Measurements from ENCODE around the gene UCP2.
"Not testable (repeated sequence)": the region's sequence is repeated elsewhere in the genome, so short reads cannot be mapped to it uniquely, and the experiment has no call there.

UCP2 gene

DNA sequence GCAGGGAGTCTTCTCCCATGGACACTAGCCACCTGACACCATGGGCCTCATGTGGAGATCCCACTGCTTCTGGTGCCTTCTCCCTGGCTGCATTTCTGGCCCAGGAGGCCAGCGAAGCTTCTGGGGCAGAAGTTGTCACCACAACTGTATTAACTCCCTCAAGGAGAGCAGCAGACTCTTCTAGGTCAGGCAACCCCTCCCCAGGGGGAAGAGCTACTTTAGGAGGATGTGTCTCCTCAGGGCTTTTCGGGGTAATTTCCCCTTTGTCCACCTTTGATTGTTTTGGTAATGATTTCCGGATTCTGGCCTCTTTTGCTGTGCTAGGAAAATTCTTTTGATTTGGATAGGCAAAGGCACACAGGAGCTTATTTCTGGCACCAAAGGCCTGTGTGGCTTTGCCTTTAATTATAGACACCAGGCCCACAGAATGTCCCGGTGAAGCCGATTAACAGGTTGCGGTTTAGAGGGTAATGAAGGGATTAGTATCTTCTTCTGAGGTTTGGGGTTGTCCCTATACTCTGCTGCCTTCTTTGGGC, 8.9 kb upstream of the UCP2 start:
- DNase-seq (ENCODE audit: low spot score): no peak

DNA sequence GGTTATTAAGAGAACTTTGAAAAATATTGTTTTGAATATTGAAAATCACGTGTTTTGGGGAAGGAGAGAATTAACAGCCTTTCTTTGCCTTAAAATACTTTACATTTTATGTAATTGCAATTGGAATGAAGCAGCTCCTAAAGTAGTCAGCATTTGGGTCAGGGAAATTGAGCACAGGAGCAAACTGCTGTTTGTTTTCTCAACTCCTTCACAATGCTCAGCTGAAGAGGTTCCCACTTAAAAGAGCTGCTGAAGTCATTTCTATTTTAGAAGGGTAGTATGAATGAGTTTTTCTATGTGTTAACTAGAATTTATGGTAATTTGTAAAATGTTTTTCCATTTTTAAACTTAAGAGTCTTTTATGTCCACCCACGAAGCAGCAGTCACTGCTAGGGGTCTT, 8.1 kb upstream of the UCP2 start:
- no peak for DNase-seq (ENCODE audit: low spot score)

DNA sequence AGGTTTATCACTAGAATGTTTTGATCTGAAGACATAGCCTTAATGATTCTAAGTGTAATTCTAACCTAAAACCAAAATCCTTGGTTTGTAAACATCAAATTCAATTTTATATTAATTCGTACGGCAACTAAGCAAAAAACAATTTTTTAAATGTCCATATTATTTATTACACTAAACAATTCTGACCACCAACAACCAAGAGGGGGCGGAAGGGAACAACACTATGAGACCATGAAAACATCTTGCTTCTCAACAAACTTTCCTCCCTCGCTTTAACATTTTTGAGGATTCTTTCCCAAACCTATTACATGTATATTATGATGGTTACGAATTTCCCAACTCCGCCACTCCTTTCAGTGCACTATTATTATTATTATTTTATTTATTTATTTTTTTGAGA, 6.5 kb upstream of the UCP2 start:
- DNase-seq (ENCODE audit: low spot score): no peak

DNA sequence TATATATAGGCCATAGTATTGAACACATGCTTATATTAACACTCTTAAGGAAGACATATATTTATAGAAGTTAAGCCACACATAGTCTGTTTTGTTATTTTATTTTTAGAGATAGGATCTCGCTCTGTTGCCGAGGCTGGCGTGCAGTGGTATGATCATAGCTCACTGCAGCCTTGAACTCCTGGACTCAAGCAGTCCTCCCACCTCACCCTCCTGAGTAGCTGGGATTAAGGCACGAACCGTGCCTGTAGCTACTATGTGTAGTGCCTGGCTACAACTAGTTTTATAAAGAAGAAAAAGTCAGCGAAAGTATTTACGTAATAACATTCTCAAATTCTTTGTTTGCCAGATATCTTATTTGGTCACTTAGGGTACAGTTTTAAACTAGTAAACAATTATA, 5.6 kb upstream of the UCP2 start:
- DNase-seq (ENCODE audit: low spot score): no peak

DNA sequence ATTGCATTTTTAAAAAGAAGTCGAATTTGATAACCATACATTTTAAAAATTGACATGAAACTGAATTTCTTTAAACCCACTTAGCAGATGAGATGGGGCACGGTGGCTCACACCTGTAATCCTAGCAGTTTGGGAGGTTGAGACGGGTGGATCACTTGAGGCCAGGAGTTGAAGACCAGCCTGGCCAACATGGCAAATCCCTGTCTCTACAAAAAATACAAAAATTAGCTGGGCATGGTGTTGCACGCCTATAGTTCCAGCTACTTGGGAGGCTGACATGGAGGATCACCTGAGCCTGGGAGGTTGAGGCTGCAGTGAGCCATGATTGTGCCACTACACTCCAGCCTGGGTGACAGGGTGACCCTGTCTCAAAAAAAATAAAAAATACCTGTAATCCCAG, 3.0 kb upstream of the UCP2 start:
- not testable (repeated sequence) for DNase-seq (ENCODE audit: low spot score)

DNA sequence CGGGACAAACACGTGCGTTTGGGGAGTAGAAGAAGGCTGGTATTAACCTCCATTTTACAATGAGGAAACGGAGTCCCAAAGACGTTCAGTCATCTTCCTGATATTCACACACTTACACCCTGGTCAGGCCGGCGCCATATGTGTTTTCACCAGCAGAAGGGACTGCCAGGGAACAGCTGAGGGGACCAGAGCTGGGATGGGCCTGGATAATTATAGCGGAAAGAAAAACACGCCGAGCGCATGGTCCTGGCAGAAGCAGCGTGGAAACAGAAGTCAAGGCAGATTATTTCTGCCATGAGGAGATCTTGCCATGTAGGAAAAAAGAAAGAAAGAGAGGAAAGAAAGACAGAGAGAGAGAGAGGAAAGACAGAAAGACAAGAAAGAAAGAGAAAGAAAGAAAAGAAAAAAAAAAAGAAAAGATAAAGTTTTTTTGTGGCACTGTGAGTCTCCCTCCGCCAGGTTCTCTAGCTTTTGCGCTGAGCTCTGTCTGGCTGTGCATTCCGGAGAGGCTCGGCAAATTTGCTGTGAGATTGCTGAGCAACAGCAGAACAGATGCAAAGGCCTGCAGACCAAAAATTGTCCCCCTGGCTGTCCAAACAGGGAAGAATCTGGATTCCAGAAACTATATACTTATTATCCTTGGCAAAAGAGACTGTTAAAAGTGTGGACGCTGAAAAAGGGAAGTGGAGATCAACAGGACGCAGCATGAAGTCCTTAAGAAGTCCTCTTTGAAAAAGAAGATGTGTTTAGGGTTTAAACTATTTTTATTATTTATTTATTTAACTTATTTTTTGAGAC, 1.3 kb upstream of the UCP2 start:
- no peak for DNase-seq (ENCODE audit: low spot score)

DNA sequence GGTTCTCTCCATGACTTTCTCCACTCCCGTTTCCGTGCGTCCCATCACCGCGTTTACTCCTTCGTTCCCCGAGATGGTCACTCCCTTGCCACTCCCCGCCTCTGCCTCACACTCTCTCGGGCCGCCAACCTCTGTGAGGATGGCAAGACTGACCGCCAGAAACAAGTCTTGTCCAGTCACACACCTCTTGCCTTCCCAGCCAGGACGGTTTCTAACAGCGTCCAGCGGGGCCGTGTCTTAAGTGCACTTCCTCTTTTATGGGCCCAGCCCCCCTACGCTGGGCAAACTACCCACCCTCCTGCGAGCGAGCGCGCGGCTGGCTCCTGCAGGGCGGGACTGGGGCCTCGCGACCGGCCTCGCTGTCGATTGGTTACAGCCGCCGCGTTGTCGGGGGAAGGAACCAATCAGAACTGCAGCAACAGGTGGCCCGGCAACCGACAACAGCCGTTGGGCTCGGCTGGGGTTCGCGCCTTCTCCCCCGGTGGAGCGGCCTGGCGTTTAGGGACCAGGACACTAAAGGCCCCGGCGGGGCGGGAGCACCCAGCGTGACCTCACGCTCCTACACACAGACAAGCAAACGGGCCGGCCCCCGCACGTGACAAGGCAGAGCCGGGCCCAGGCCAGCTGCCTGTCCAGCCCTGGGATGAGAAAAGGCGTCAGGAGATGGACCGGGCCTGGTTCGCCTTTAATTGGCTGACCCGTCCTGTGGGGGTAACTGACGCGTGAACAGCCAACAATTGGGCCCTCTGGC, 522 bp upstream of the UCP2 start:
- DNase-seq (ENCODE audit: low spot score): peak; percentile 98

DNA sequence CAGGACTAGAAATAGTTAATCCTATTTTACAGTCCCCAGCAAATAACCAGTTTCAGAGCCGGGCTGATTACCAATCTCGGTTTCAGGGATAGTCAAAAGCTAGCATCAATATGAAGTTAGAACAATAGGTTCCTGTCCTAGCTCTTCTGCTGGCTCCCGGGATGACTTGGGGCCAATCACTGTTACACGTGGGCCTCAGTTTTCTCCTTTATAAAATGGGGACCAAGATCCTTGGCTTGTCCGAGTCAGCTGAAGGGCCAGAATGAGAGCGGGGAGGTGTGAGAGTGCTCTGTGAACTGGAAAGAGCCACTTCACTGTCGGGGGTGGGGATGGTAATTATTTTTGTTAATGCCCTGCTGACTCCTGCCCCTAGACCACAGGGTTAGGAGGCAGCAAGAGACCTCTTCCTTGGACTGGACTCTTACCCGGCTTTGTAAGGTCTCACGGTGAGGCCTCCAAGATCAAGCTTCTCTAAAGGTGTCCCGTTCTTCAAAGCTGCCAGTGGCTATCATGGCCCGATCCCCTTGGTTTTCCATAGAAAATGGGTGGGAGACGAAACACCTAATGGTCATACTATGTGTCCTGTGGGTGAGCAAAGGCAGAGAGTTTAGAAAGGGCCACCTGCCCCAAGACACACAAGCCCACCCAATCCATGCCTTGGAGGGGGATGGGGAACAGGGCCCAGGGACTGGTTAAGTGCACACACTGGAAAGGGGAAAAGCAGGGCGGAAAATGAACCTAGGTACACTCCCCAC, 1.4 kb downstream of the UCP2 start:
- no peak for DNase-seq (ENCODE audit: low spot score)

DNA sequence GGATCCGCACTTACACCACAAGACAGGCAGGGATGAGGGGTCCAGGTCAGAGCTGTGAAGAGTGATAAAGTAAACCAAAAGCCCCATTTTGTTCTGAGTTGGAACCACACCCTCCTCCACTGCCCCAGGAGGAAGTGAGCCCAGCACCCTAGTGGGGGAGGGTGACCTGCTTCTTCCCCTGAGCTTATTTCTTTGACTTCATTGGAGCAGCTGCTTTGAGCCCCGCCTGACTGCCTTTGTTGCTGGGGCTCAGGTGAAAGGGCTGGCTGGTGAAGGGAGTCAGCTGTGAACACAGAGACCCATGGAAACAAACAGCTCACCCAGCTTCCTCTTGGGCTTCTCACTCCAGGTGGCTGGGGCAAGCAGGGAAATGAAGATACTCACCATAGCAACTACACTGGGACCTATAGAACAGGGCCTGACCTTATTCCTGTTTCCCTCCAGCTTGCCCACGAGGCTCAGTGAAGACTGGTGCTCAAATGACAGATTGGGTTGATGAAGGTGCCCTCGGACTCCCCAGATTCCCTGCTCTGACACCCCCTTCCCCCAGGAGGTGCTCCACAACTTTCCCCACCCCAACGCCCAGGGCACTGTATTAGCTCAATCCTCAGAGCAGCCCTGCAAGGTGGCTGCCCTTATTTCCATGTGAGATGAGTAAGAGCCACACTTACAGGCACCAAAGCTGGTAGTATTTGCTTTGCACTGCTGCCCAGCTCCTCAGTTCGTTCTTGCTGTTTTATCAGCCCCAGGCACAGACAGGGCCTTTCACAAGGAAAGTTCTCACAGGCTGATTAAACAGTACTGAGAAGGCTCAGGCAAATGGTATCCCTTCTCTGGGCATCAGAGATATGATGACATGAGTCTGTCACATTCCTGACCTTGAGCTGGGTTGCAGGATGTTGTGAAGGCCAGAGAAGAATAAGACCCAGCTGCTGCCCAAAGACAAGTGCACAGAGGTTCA, 2.4 kb downstream of the UCP2 start:
- peak; percentile 47 for DNase-seq (ENCODE audit: low spot score)

DNA sequence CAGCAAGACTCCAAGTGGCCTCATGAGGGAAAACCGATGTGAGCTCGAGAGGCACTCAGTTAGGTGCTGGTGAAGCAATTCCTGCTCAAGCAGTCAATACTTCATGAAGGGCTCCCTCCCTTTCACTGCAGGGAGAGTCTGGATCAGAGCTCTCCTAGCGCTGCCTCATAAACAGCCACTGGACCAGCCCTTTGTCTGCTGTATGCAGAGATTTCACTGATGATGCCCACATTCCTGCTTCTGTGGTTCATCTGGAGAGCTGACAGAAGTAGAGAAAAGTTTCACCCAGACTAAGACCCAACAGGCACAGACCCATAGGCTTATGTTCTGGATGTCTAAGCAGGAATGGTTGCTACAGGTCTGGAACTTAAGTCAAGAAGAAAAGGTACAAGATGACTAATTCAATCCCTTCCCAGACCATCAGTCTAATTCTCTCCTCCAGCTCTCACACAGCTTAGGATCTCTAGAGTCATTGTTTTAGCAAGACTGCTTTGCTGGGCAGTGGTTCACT, 4.0 kb downstream of the UCP2 start:
- DNase-seq (ENCODE audit: low spot score): no peak

DNA sequence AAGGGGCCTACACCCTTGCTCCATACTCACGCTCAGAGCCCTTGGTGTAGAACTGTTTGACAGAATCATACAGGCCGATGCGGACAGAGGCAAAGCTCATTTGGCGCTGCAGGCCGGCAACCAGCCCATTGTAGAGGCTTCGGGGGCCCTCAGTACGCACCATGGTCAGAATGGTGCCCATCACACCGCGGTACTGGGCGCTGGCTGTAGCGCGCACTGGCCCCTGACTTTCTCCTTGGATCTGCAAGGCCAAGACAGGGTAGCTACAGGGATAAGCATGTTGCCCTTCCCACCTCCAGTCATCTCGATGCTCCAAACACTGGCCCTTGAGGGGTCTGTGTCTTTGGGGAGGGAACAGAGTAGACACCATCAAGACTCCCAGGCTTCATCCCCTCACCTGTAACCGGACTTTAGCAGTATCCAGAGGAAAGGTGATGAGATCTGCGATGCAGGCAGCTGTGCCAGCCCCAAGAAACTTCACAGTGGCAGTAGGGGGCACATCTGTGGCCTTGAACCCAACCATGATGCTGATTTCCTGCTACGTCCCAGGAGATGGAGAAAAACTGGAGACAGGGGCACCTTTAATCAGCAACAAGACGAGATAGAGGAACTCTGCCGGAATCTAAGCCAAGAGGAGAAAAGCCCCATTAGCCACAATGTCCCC, 4.7 kb downstream of the UCP2 start:
- DNase-seq (ENCODE audit: low spot score): no peak

DNA sequence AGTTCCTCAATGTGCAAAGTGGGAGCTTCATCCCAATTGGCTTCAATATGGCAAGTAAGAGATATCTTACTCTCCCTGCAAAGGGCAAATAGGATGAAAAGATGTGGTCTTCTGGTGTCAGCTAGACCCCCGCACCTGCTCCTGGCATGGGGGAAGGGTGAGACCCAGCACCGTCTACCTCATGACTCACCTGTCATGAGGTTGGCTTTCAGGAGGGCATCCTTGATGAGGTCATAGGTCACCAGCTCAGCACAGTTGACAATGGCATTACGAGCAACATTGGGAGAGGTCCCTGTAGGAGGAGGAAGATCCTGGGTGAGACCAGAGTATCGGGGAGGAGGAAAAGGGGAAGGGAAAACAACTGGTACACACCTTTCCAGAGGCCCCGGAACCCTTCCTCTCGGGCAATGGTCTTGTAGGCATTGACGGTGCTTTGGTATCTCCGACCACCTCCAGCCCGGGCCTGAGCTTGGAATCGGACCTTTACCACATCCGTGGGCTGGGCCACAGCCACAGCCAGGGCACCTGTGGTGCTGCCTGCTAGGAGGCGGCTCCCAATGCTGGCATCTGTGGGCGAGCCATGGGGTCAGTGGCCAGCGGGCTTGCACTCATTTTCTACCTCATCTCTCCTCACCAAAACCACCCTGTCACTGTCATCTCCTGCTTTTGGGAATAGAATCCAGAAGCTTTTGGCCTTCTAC, 6.0 kb downstream of the UCP2 start:
- no peak for DNase-seq (ENCODE audit: low spot score)

DNA sequence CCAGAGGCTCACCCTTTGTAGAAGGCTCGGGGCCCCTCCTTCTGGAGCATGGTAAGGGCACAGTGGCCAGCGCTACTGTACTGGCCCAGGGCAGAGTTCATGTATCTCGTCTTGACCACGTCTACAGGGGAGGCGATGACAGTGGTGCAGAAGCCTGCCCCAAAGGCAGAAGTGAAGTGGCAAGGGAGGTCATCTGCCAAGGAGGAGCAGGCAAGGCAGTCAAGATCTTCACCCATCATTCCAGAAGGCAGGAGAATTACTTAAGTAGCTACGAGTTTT, 7.2 kb downstream of the UCP2 start:
- DNase-seq (ENCODE audit: low spot score): no peak

DNA sequence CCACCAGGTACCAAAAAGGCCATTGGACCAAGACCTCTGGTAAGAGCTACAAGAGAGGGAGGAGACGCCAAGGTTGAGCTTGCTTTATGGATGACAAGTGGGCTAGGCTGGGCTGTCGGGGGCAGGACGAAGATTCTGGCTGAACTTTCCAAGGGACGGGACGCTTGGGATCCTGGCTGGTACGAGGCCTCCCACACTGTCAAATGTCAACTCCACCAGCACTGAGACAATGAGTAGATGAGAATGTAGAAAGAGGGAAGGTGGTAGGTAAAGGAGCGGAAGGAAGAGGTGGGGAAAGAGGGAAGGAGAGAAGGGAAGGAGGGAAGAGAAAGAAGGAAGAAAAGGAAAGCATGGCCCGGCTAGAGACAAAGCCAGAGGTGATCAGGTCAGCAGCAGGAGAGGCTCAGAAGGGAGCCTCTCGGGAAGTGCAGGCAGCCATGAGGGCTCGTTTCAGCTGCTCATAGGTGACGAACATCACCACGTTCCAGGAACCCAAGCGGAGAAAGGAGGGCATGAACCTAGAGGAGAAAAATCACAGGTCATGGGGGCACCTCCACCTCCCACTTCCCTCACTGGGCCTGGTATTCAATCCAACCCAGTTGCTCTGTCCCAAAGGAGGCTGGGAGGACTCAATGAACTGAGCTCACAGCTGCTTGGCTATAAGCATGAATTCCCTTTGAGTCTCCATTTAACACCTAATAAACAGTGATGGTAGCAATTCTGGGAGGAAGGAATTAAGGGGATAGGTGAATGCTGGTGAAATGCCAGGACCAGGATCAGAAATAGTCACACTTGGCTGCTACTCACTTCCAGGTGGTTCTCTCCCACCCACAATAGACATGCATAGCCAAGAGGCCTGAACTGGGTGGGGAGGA, 7.8 kb downstream of the UCP2 start:
- no peak for DNase-seq (ENCODE audit: low spot score)

DNA sequence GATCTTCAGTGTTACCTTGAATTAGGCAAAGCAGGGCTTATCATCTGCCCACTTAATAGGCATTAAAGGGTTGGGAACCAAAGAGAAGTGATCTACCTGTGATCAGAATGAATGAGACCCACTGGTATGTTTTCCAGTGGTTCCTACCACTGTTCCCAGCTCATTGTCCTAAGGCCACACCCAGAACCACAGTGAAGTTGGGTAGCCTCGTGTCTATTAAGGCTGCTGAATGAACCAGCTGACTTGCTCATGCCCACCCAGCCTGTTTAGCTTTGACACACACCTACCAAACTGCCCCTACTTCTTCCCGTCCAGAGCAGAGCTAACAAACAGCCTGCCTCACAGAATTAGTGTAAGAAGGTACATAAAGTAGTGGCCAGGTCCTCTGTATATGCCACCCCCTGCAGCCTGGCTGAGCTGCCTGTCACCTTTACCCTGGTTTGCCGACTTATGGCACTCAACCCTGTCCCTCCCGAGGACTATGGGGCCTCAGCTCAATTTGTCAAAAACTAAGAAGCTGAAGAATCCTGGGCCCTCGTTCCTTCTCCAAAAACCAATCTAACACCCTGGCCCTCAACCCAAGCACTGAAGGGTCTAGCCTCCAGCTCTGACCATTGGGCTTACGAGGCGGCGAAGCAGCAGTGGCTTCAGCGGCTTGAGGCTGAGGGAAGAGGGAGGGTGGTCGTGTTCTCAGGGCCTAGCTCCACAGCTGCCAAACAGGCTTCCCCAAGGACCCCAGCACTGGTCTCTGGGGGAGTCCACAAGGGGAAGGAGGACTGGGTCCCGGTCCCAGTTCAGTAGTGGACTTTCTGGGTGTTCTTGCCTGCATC, 9.8 kb downstream of the UCP2 start:
- DNase-seq (ENCODE audit: low spot score): no peak

DNA sequence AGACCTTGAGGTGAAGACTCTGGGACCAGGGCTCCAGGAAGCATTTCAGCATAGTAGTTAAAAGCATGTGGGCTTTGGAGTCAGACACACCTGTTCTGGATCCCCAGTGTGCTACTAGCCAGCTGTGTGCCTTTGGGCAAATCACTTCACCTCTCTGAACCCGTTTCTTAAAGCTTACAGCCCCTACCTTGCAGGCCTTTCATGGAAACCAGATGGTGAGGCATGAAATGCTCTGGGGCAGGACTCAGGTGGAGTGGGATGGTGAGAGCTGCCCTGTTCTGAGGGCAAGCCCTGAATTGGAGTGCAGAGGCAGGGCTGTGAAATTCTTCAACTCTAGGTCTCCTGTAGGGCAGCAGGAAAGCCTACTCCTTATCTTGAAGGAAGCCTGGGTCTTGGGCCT, 10.5 kb downstream of the UCP2 start:
- DNase-seq (ENCODE audit: low spot score): no peak

DNA sequence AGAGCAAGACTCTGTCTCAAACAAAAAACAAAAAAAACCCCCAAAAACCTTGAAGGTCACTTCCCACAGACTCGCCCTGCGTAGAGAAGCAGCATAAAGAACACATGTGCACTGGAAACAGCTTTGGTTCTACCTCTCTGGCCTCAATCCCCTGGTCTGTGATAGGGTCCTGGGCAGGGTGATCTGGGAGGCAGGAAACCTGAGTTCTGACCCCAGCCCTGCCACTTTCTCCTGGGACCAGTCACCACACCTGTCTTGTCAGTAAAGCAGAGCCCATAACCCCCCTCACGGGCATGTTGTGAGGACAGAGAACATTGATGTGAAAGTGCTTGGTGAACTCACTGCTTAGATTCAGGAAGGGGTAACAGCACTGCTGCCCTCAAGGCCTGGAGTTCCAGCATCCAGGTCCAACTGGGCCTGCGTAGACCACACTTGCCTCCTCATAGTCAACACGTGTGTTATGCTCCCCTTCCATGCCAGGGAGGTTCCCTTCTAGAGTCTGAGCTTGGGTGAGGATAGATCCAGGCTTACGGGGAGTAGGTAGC, 11.4 kb downstream of the UCP2 start:
- DNase-seq (ENCODE audit: low spot score): no peak
